ENCODE measurements around the gene CTNNA3. TPM values are rescaled to one million over a fixed set of nuclear protein-coding genes. Genes with fewer than 3 reads are reported as not detected.

CTNNA3 gene
- total and polyA plus RNA-seq, 5 donors from 2014 or later = not detected

DNA sequence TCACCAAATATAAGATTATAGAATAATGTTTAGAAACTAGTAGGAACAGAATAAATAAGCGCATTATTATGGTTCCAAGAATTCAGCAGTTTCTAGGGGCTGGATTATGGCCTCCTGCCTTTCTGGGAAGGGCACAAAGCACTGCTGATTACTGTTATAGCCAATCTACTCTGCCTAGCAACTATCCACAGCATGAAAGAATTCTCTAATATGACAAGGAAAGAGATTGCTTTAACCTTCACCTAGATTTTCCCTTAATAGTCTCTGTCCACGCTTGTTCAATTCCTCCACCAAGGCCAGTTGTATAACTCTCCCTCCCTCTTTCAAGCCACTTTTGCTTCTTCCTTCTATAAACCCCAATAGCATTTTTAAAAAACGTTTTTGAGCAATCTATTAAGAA, 1803.7 kb downstream of the CTNNA3 start:
- Histone ChIP-seq H3K27ac (ENCODE audit: insufficient read depth, low read length, poor library complexity, severe bottlenecking) (no peak overlapping the region), H3K36me3 (ENCODE audit: control insufficient read depth, insufficient read depth, low read length) (no peaks in the 10 kb centered on the region), H3K4me3 (ENCODE audit: low read depth, low read length) (no peak overlapping the region), H3K4me1 (ENCODE audit: control insufficient read depth, insufficient read depth, low read length, poor library complexity, severe bottlenecking) (no peaks in the 10 kb centered on the region), H3K27me3 (ENCODE audit: control insufficient read depth, insufficient read depth, low read length) (no peaks in the 10 kb centered on the region), H3K9me3 (ENCODE audit: control insufficient read depth in 2 of 2, low read length in 2 of 2) (no peaks in the 10 kb centered on the region)
- H3K4me1 Mint-ChIP-seq = no peaks in the 10 kb centered on the region
- peaks cover 0 to 7% (median under 1%) of the 10 kb centered on the region in 7 donors for H3K9me3 Mint-ChIP-seq
- ATAC-seq (ENCODE audit: low read depth in 2 of 2) = no peak
- H3K36me3 Mint-ChIP-seq = no peaks in the 10 kb centered on the region
- H3K27me3 Mint-ChIP-seq = no peaks in the 10 kb centered on the region
- no peak overlapping the region for H3K27ac Mint-ChIP-seq
- no peak for DNase-seq
- H3K4me3 Mint-ChIP-seq = no peak overlapping the region

DNA sequence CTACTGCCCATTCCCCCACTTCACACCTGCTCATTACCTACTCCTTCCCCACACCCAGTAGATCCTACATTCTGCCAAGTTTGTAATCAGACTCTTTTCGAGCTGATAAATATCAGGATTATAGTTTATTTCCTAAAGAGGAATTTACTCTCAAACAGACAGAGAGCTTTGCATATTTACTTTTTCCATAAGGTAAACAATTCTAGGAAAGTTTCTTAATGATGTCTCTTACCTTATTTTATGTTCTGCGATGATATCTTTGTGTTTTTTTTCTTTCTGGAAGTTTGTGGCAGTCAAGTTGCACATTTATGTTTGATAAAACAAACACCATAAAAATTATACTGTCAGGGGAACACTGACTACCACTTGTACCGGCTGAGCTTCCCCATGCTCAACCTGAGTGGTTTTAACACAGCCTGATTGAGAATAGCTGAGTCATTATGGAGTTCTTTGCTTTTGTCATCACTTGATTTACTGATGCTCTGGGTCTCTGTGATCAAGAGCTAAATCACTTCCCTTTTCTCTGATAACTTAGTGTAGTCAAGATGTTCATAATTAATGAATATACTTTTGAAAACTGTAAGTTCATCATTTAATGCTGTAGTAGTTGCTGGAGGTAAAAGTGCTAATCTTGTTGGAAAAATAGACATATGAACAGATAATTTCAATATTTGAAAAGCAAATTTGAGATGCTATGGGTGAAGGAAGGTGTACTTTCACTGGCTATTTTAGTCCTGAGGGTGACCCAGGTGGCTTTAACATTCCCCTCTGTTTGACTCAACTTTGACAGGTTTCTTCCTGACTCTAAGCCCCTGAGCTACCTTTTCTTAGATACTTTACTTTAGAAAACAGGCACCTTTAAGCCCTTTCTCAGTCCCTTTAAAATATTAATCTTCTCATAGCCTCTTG, 1804.7 kb downstream of the CTNNA3 start:
- no peak overlapping the region for H3K4me3 ChIP-seq (ENCODE audit: low read depth, low read length)
- Mint-ChIP-seq H3K4me3 (no peak overlapping the region), H3K27ac (no peak overlapping the region), H3K4me1 (no peaks in the 10 kb centered on the region), H3K27me3 (no peaks in the 10 kb centered on the region), H3K36me3 (no peaks in the 10 kb centered on the region), H3K9me3 (peaks cover 0 to 9% (median 6%) of the 10 kb centered on the region in 7 donors)
- peaks cover 0 to 3% of the 10 kb centered on the region in 2 experiments for H3K9me3 ChIP-seq (ENCODE audit: control insufficient read depth in 2 of 2, low read length in 2 of 2)
- H3K27ac ChIP-seq (ENCODE audit: insufficient read depth, low read length, poor library complexity, severe bottlenecking) = no peak overlapping the region
- no peaks in the 10 kb centered on the region for H3K36me3 ChIP-seq (ENCODE audit: control insufficient read depth, insufficient read depth, low read length)
- ATAC-seq (ENCODE audit: low read depth in 2 of 2) = no peak
- no peaks in the 10 kb centered on the region for H3K4me1 ChIP-seq (ENCODE audit: control insufficient read depth, insufficient read depth, low read length, poor library complexity, severe bottlenecking)
- no peaks in the 10 kb centered on the region for H3K27me3 ChIP-seq (ENCODE audit: control insufficient read depth, insufficient read depth, low read length)
- no peak for DNase-seq

GRCh38 chr10:65864529-65864928, 1831.5 kb downstream of the CTNNA3 start:
- H3K27me3 Mint-ChIP-seq = no peaks in the 10 kb centered on the region
- H3K27ac Mint-ChIP-seq = no peak overlapping the region
- no peak overlapping the region for H3K27ac ChIP-seq (ENCODE audit: insufficient read depth, low read length, poor library complexity, severe bottlenecking)
- H3K27me3 ChIP-seq (ENCODE audit: control insufficient read depth, insufficient read depth, low read length) = no peaks in the 10 kb centered on the region
- DNase-seq (no peak), ATAC-seq (ENCODE audit: low read depth in 2 of 2) (no peak)
- no peak overlapping the region for H3K4me3 Mint-ChIP-seq
- H3K36me3 Mint-ChIP-seq = no peaks in the 10 kb centered on the region
- H3K36me3 ChIP-seq (ENCODE audit: control insufficient read depth, insufficient read depth, low read length) = no peaks in the 10 kb centered on the region
- H3K4me1 ChIP-seq (ENCODE audit: control insufficient read depth, insufficient read depth, low read length, poor library complexity, severe bottlenecking) = no peaks in the 10 kb centered on the region
- H3K4me3 ChIP-seq (ENCODE audit: low read depth, low read length) = no peak overlapping the region
- no peaks in the 10 kb centered on the region for H3K4me1 Mint-ChIP-seq
- H3K9me3 Mint-ChIP-seq = peaks cover 0 to 10% (median 7%) of the 10 kb centered on the region in 7 donors
- H3K9me3 ChIP-seq (ENCODE audit: control insufficient read depth in 2 of 2, low read length in 2 of 2) = no peaks in the 10 kb centered on the region

DNA sequence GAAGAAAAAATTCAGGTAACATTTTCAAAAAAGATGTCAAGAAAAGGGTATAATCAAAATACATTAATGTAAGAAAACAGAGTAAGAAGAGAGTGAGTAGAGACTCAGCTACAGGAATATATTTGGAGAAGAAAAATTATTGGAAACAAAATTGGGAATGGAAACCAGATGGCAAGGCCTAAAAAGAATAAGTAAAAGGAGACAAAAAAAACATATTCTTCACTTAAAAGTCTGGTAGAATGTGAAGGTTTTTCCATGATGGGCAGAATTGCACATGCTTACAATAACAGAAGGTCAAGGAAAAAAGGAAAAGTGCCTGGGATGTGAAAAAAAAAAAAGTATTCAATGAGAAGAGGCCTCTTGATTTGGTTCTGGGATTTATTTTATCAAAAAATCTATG, 1832.0 kb downstream of the CTNNA3 start:
- no peaks in the 10 kb centered on the region for H3K36me3 ChIP-seq (ENCODE audit: control insufficient read depth, insufficient read depth, low read length)
- no peaks in the 10 kb centered on the region for H3K27me3 ChIP-seq (ENCODE audit: control insufficient read depth, insufficient read depth, low read length)
- H3K9me3 Mint-ChIP-seq = peaks cover 0 to 10% (median 7%) of the 10 kb centered on the region in 7 donors
- no peaks in the 10 kb centered on the region for H3K27me3 Mint-ChIP-seq
- no peak overlapping the region for H3K4me3 Mint-ChIP-seq
- H3K4me1 ChIP-seq (ENCODE audit: control insufficient read depth, insufficient read depth, low read length, poor library complexity, severe bottlenecking) = no peaks in the 10 kb centered on the region
- H3K9me3 ChIP-seq (ENCODE audit: control insufficient read depth in 2 of 2, low read length in 2 of 2) = no peaks in the 10 kb centered on the region
- H3K36me3 Mint-ChIP-seq = no peaks in the 10 kb centered on the region
- DNase-seq (no peak), ATAC-seq (ENCODE audit: low read depth in 2 of 2) (no peak)
- no peak overlapping the region for H3K27ac Mint-ChIP-seq
- H3K4me3 ChIP-seq (ENCODE audit: low read depth, low read length) = no peak overlapping the region
- no peak overlapping the region for H3K27ac ChIP-seq (ENCODE audit: insufficient read depth, low read length, poor library complexity, severe bottlenecking)
- H3K4me1 Mint-ChIP-seq = no peaks in the 10 kb centered on the region

Other genes with a start within 250 kb of the CTNNA3 start
- gene DNAJC12, start 142.0 kb upstream of the CTNNA3 start, total RNA-seq = not detected
- gene DNAJC12, start 142.0 kb upstream of the CTNNA3 start, polyA plus RNA-seq = under 1 TPM in 2 of 4 donors, not detected in 2; 0.43 to 0.61 TPM
- gene SIRT1, start 188.5 kb upstream of the CTNNA3 start, total RNA-seq = 59.2 TPM
- 10 to 100 TPM; 13.5 to 22.0 (median 18.5) TPM for gene SIRT1, start 188.5 kb upstream of the CTNNA3 start, polyA plus RNA-seq